ENCODE data around the gene KREMEN2. TPM values are rescaled to one million over a fixed set of nuclear protein-coding genes. Genes with fewer than 3 reads are reported as not detected.

Gene KREMEN2
- total and polyA plus RNA-seq, 9 of the 15 experiments (the other 6 are each of a cell fraction or from before 2014, with no cell fraction given) = 0.04 to 7.7 (median 1.5) TPM; not detected in 1

DNA sequence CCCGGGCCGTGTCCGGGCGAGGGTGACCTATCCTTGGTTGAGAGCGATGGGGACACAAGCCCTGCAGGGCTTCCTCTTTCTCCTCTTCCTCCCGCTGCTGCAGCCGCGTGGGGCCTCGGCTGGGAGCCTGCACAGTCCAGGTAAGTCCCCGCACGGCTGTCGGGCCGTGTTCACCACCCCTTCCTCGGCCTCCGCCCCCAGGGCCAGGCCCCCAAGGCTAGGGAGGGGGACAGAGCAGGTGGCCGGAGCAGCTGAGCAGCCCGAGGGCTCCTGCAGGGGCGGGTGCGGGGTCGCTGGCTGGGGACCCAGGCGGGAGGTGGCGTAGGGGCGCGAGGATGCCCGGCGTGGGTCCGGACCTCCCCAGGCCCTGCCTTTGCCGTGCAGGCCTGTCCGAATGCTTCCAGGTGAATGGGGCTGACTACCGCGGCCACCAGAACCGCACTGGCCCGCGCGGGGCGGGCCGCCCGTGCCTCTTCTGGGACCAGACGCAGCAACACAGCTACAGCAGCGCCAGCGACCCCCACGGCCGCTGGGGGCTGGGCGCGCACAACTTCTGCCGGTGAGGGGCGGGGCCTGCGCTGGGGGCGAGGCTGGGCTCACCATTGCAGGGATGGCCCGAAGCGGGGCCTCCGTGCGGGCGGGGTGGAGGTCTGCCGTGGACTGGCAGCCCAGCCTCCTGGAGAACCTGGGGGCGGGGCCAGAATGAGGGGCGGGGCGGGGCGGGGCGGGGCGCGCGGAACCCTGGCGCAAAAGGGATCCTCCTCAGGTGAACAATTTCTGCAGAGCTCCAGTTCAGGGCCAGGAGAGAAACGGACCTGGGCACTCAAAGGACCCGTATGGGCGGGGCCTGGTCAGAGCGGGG lies 631 bp downstream of the KREMEN2 start (continued):
- 0 out of 2 replicates have a peak, but pooled peaks have one; percentile 12 for TF ChIP-seq TCF3 (CRISPR knock-in tag; IDR thresholded peaks at IDR 0.05)
- TF ChIP-seq, protein P1, sequence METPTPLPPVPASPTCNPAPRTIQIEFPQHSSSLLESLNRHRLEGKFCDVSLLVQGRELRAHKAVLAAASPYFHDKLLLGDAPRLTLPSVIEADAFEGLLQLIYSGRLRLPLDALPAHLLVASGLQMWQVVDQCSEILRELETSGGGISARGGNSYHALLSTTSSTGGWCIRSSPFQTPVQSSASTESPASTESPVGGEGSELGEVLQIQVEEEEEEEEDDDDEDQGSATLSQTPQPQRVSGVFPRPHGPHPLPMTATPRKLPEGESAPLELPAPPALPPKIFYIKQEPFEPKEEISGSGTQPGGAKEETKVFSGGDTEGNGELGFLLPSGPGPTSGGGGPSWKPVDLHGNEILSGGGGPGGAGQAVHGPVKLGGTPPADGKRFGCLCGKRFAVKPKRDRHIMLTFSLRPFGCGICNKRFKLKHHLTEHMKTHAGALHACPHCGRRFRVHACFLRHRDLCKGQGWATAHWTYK (CRISPR knock-in tag; IDR thresholded peaks at IDR 0.05) = no peak
- TF ChIP-seq, protein P2, sequence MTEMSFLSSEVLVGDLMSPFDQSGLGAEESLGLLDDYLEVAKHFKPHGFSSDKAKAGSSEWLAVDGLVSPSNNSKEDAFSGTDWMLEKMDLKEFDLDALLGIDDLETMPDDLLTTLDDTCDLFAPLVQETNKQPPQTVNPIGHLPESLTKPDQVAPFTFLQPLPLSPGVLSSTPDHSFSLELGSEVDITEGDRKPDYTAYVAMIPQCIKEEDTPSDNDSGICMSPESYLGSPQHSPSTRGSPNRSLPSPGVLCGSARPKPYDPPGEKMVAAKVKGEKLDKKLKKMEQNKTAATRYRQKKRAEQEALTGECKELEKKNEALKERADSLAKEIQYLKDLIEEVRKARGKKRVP (CRISPR knock-in tag; IDR thresholded peaks at IDR 0.05) = no peak
- TF ChIP-seq, protein P3, sequence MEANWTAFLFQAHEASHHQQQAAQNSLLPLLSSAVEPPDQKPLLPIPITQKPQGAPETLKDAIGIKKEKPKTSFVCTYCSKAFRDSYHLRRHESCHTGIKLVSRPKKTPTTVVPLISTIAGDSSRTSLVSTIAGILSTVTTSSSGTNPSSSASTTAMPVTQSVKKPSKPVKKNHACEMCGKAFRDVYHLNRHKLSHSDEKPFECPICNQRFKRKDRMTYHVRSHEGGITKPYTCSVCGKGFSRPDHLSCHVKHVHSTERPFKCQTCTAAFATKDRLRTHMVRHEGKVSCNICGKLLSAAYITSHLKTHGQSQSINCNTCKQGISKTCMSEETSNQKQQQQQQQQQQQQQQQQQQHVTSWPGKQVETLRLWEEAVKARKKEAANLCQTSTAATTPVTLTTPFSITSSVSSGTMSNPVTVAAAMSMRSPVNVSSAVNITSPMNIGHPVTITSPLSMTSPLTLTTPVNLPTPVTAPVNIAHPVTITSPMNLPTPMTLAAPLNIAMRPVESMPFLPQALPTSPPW (CRISPR knock-in tag; IDR thresholded peaks at IDR 0.05) = peak; percentile 50; the same call in 1 of the 2 replicates
- TF ChIP-seq L3MBTL2 (IDR thresholded peaks at IDR 0.05) = no peak
- no peak for TF ChIP-seq IFI16 (CRISPR knock-in tag; IDR thresholded peaks at IDR 0.05)
- TF ChIP-seq SNIP1 (IDR thresholded peaks at IDR 0.05; ENCODE audit: low read depth) = no peak
- TF ChIP-seq MTA3 (IDR thresholded peaks at IDR 0.05; ENCODE audit: borderline replicate concordance) = peak; percentile 15; the same call in 1 of the 2 replicates
- no peak for TF ChIP-seq ZBED1 (IDR thresholded peaks at IDR 0.05)
- TF ChIP-seq SUPT5H (IDR thresholded peaks at IDR 0.05) = no peak
- peak; percentile 29; the same call in 1 of the 2 replicates for TF ChIP-seq CREB1 (IDR thresholded peaks at IDR 0.05)
- TF ChIP-seq CREB1 (CRISPR knock-in tag; IDR thresholded peaks at IDR 0.05) = no peak
- no peak for TF ChIP-seq ARNT (IDR thresholded peaks at IDR 0.05)
- no peak for TF ChIP-seq SMARCA4 (IDR thresholded peaks at IDR 0.05)

Measured in K562 (cell line).